ENCODE measurements around the gene THAP12. TPM values are rescaled to one million over a fixed set of nuclear protein-coding genes. Genes with fewer than 3 reads are reported as not detected.
A peak's percentile ranks its signal among the peaks of the same experiment; 100 is the strongest.

The THAP12 gene
- total RNA-seq, 3 donors from 2014 or later = 33.5 to 48.1 (median 35.2) TPM

DNA sequence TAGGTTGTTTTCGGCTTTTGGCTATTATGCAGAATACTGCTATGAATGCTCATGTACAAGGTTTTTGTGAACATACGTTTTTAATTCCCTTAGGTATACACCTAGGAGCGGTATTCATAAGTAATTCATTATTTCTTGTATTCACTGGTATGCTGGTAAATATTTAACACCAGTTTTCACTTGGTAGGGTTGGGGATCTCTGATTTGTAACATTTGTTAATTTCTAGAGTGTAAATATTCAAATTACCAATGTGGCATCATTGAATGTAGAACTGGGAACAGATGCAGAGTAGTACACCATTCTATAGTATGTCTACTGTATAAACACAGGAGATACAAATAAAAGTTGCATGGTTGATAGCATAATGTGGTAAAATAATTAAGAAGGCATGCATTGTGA, 16.5 kb upstream of the THAP12 start:
- no peak for ATAC-seq
- no peak for DNase-seq

GRCh38 chr11:76395296-76395695, 14.4 kb upstream of the THAP12 start:
- no peak overlapping the region for H3K4me3 ChIP-seq
- no peaks in the 10 kb centered on the region for H3K36me3 ChIP-seq (ENCODE audit: low read depth)
- DNase-seq = no peak
- TF ChIP-seq CTCF (IDR thresholded peaks at IDR 0.05) = no peak
- intact Hi-C loops (cut with DNase I, micrococcal nuclease) = no loop called here
- peaks cover 3% of the 10 kb centered on the region for H3K4me1 ChIP-seq (ENCODE audit: low read depth)
- ATAC-seq = no peak
- H3K9me3 ChIP-seq = no peaks in the 10 kb centered on the region

More for the DNA sequence above, 16.5 kb upstream of the THAP12 start:
- H3K9me3 ChIP-seq = no peaks in the 10 kb centered on the region
- no peaks in the 10 kb centered on the region for H3K4me1 ChIP-seq (ENCODE audit: low read depth)
- H3K36me3 ChIP-seq (ENCODE audit: low read depth) = no peaks in the 10 kb centered on the region
- no peak for TF ChIP-seq CTCF (IDR thresholded peaks at IDR 0.05)
- H3K4me3 ChIP-seq = no peak overlapping the region
- intact Hi-C loops (cut with DNase I, micrococcal nuclease) = no loop called here

GRCh38 chr11:76394411-76394810, 13.5 kb upstream of the THAP12 start:
- no peak for ATAC-seq
- intact Hi-C loops (cut with DNase I, micrococcal nuclease) = no loop called here

DNA sequence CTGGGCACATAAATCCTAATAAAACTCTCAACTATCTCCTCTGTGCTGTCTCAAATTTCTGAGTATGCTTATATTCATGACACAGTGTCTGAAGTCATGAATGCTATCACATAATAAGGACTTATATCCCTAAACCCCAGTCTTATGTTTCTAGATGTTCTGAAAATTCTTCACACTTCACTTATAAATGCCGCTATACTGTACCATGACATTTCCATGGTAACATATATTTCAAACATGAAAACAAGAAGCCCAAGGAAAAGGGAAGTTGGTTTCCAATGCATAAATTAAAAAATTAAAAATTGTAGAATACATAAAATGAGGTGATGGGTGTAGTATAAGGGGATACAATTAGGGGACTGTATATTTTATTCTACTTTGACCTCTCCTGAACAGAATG, 11.9 kb upstream of the THAP12 start:
- H3K9me3 ChIP-seq = no peaks in the 10 kb centered on the region
- peaks cover 3% of the 10 kb centered on the region for H3K4me1 ChIP-seq (ENCODE audit: low read depth)
- no peak overlapping the region for H3K4me3 ChIP-seq
- intact Hi-C loops (cut with DNase I, micrococcal nuclease) = no loop called here
- no peak for TF ChIP-seq CTCF (IDR thresholded peaks at IDR 0.05)
- no peak for ATAC-seq
- DNase-seq = no peak
- H3K36me3 ChIP-seq (ENCODE audit: low read depth) = no peaks in the 10 kb centered on the region

More at GRCh38 chr11:76394411-76394810, 13.5 kb upstream of the THAP12 start:
- no peak overlapping the region for H3K4me3 ChIP-seq
- DNase-seq = no peak
- H3K36me3 ChIP-seq (ENCODE audit: low read depth) = no peaks in the 10 kb centered on the region
- no peak for TF ChIP-seq CTCF (IDR thresholded peaks at IDR 0.05)
- H3K9me3 ChIP-seq = no peaks in the 10 kb centered on the region
- peaks cover 3% of the 10 kb centered on the region for H3K4me1 ChIP-seq (ENCODE audit: low read depth)

- Histone ChIP-seq H3K4me3 (no peak overlapping the region), H3K9me3 (no peaks in the 10 kb centered on the region), H3K36me3 (ENCODE audit: low read depth) (no peaks in the 10 kb centered on the region), H3K4me1 (ENCODE audit: low read depth) (peaks cover 3% of the 10 kb centered on the region)
- intact Hi-C loops (cut with DNase I, micrococcal nuclease) = no loop called here
- TF ChIP-seq CTCF (IDR thresholded peaks at IDR 0.05) = no peak
- no peak for ATAC-seq
- no peak for DNase-seq
These were observed 11.0 kb upstream of the THAP12 start for GRCh38 chr11:76391811-76392475.

DNA sequence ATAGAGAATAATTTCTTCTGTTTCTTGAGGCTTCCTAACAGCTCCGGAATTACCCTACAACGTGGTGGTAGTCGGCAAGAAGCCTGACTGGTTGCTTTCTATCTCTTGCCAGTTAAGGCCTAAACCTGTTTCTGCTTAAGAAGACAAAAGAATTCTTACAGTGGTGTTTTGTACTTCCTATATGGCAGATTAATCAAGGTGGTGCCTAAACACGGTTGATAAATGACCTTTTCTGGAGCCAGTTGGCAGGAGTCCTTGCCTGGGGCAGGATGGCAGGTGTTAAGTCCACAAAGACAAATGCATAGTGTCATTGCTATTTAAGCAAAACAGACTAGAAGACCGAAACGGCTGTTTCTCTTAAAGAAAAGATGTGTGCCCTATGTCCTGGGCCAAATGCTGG, 10.1 kb upstream of the THAP12 start:
- ATAC-seq (peak; percentile 75), DNase-seq (no peak)
- no peaks in the 10 kb centered on the region for H3K9me3 ChIP-seq
- no peaks in the 10 kb centered on the region for H3K36me3 ChIP-seq (ENCODE audit: low read depth)
- intact Hi-C loops (cut with DNase I, micrococcal nuclease) = no loop called here
- H3K4me3 ChIP-seq = no peak overlapping the region
- H3K4me1 ChIP-seq (ENCODE audit: low read depth) = peaks cover 3% of the 10 kb centered on the region
- TF ChIP-seq CTCF (IDR thresholded peaks at IDR 0.05) = no peak
